Central memory CD4-positive, alpha-beta T cell (primary cell): ENCODE results near the gene NAA80.
"Not testable (repeated sequence)": the region's sequence is repeated elsewhere in the genome, so short reads cannot be mapped to it uniquely, and the experiment has no call there.

Source experiments
- DNase-seq: peaks from one replicate; pipeline ENCODE4 v3.0.0; 2022

Gene NAA80

GRCh38 chr3:50288387-50289007 is 10.7 kb downstream of the NAA80 start:
- no peak for DNase-seq

GRCh38 chr3:50287262-50287661 is 11.9 kb downstream of the NAA80 start:
- no peak for DNase-seq

- no peak for DNase-seq
These were observed 12.6 kb downstream of the NAA80 start for GRCh38 chr3:50286322-50287227.

GRCh38 chr3:50284121-50284520 is 15.1 kb downstream of the NAA80 start:
- not testable (repeated sequence) for DNase-seq

GRCh38 chr3:50279255-50280016 is 19.8 kb downstream of the NAA80 start:
- no peak for DNase-seq

GRCh38 chr3:50278880-50279224 is 20.4 kb downstream of the NAA80 start, which contains the start of gene LSMEM2:
TSS of gene LSMEM2 (plus strand) at chr3:50279087. CDS start at chr3:50279114, 27 bp downstream.
- DNase-seq: no peak

DNA sequence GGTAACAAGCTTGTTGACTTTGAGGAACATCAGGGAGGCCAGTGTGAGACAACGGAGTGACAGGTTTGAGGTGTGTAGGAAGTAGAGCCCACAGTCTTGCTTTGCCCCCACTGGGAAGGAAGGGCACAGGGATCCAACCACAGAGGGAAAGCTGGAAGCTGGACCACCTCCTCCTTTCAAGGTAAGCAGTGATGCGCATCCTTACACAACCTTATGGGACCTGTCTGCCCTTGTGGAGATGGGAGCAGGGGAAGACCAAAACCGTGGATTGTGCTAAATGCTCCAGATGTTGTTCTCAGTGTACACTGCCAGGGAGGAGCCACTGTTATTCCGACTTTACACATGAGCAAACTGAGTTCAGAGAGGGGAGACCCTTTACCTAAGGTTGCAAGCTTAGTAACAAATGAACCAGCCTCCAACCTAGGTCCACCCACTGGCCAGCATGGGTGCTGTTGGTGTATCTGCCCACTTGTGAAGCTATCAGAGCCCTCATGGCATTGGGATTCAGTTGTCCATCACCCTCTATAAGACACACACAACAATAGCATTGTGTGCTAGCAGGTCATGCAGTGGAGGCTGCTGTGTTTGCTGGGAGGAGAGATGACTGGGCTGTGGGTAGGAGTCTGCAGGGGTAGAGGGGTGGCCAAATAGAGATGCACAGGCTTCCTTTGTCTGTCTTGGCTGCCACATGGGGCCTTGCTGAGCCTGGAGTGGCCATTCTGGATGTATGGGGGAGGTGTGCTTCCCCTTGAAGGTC is 20.9 kb downstream of the NAA80 start:
- DNase-seq: no peak

- no peak for DNase-seq
These were observed 22.5 kb downstream of the NAA80 start for GRCh38 chr3:50276762-50277101.

GRCh38 chr3:50275996-50276761 is 23.0 kb downstream of the NAA80 start:
- peak; percentile 24 for DNase-seq

DNA sequence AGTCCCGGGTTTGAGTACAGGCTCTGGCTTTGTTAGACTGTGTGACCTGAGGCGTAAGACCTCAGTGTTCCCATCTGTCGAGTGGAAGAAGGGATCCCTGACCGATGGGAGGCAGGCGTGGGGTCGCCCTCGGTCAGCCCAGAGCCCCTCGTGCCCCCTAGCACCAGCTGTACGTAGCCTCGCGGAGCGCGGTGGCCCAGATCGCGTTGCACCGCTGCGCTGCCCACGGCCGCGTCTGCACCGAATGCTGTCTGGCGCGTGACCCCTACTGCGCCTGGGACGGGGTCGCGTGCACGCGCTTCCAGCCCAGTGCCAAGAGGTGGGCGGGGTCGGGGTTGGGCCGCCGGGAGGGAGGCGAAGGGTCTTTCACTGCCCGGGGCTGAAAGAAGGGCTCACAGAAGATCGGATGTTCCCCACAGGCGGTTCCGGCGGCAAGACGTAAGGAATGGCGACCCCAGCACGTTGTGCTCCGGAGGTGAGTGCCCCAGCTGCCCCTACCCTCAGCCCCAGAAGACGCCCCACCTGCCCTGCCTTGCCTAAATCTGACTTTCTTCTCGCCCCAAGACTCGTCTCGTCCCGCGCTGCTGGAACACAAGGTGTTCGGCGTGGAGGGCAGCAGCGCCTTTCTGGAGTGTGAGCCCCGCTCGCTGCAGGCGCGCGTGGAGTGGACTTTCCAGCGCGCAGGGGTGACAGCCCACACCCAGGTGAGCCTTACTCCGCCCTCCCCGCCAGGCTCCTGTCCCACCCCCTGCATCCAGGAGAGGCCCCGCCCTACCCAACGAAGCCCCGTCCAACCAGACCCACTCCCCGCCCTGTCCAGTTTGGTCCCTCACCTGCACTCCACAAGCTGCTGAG is 23.8 kb downstream of the NAA80 start:
- DNase-seq: no peak

DNA sequence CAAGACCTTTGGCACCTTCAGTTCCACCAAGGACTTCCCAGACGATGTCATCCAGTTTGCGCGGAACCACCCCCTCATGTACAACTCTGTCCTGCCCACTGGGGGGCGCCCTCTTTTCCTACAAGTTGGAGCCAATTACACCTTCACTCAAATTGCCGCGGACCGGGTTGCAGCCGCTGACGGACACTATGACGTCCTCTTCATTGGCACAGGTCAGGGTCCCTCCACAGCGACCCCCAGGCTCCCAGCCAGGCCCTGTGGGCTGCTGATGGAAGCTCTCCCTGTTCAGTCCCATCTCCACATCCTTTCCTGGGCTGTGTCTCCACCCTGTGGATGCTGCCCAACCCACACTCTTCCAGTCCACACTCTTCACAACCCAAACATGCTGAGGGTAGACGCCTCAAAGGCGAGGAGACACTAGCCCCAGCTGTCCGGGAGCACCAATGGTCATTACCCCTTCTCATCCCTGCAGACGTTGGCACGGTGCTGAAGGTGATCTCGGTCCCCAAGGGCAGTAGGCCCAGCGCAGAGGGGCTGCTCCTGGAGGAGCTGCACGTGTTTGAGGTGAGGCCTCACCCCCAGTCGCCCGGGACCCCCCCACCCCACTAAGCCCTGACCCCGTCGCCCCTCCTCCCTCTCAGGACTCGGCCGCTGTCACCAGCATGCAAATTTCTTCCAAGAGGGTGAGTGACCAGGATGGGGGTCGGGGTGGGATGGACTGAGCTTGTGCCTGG is 24.7 kb downstream of the NAA80 start:
- DNase-seq: peak; percentile 66

- DNase-seq: no peak
These were observed 25.5 kb downstream of the NAA80 start for GRCh38 chr3:50273689-50274065.

GRCh38 chr3:50272911-50273688 is 26.1 kb downstream of the NAA80 start:
- DNase-seq: peak; percentile 76

DNA sequence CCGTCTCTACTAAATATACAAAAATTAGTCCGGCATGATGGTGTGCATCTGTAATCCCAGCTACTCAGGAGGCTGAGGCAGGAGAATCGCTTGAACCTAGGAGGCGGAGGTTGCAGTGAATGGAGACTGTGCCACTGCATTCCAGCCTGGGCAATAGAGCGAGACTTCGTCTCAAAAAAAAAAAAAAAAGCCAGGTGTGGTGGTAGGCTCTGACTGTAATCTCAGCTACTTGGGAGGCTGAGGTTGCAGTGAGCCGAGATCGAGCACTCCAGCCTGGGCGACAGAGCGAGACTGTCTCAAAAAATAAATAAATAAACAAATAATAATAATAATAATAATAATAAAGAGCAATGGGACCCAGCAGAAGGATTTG is 26.7 kb downstream of the NAA80 start:
- DNase-seq: not testable (repeated sequence)

- no peak for DNase-seq
These were observed 27.8 kb downstream of the NAA80 start for GRCh38 chr3:50271314-50271936.

- no peak for DNase-seq
These were observed 28.6 kb downstream of the NAA80 start for GRCh38 chr3:50270422-50271224.

DNA sequence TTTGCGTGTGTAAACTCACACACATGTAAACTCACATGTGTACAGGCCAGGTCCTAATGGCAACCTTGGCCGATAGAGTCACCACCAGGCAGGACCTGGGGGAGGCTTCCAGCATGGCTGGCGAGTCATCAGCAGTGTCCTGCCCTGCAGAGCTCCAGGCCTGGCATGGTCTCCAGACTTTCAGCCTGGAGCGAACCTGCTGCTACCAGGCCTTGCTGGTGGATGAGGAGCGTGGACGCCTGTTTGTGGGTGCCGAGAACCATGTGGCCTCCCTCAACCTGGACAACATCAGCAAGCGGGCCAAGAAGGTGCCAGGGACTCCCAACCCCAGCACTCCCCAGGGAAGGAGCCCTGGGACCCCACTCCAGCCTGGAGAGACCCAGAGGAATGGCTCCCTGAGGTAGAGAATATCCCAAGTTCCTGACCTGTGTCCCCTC is 29.2 kb downstream of the NAA80 start:
- DNase-seq: no peak

- no peak for DNase-seq
These were observed 29.7 kb downstream of the NAA80 start for GRCh38 chr3:50269460-50269859.
